ENCODE measurements around the gene TRPC4AP.

GRCh38 chr20:35104685-35105295 is 12.2 kb upstream of the TRPC4AP start:
- no peak for TF ChIP-seq CTCF (IDR thresholded peaks at IDR 0.05)
- TF ChIP-seq POLR2A (IDR thresholded peaks at IDR 0.05), result no peak

All from thyroid gland (tissue), 4 donors.